GM23338 (cell line): ENCODE measurements around the gene TMEM134. TPM values are rescaled to one million over a fixed set of nuclear protein-coding genes. Genes with fewer than 3 reads are reported as not detected.

Source experiments
- ATAC-seq: fragments of 200-7000 bp; cut with Tn5 transposase; 3 replicates; pipeline ENCODE4 v1.9.1; 2020
- DNase-seq: peaks from one replicate; pipeline ENCODE4 v3.0.0-alpha.2; 2015; ENCODE audit warnings: low spot score
- H2AFZ ChIP-seq: fragments of 200-600 bp; sonication (generic); 2 replicates; pipeline ENCODE4 v1.8.0; 2016; ENCODE audit warnings: antibody characterized with exemption, mild to moderate bottlenecking, moderate library complexity
- H3F3A ChIP-seq: fragments of 200-600 bp; sonication (generic); replicated peaks from 2 replicates; pipeline ENCODE4 v1.8.0; 2017; ENCODE audit warnings: antibody characterized with exemption, mixed run types, low read depth
- H3K27ac ChIP-seq: fragments of 200-600 bp; sonication (generic); 2 replicates; pipeline ENCODE4 v1.6.1; 2016; ENCODE audit warnings: low read depth
- H3K27me3 ChIP-seq: fragments of 200-600 bp; sonication (generic); 2 replicates; pipeline ENCODE4 v1.8.0; 2016; ENCODE audit warnings: mild to moderate bottlenecking, mixed run types, moderate library complexity; ENCODE audit not compliant: insufficient read depth
- H3K36me3 ChIP-seq: fragments of 200-600 bp; sonication (generic); 2 replicates; pipeline ENCODE4 v1.8.0; 2016; ENCODE audit warnings: mild to moderate bottlenecking; ENCODE audit not compliant: insufficient read depth
- H3K4me1 ChIP-seq: fragments of 200-600 bp; sonication (generic); 2 replicates; pipeline ENCODE4 v1.8.0; 2016; ENCODE audit warnings: mild to moderate bottlenecking, moderate library complexity; ENCODE audit not compliant: insufficient read depth
- H3K4me2 ChIP-seq: fragments of 200-600 bp; sonication (generic); 2 replicates; pipeline ENCODE4 v1.7.1; 2017; ENCODE audit warnings: mixed run types
- H3K4me3 ChIP-seq: fragments of 200-600 bp; sonication (generic); 2 replicates; pipeline ENCODE4 v1.6.1; 2016; ENCODE audit warnings: mixed run types
- H3K79me2 ChIP-seq: fragments of 200-600 bp; sonication (generic); replicated peaks from 2 replicates; pipeline ENCODE4 v1.8.0; 2017; ENCODE audit warnings: mild to moderate bottlenecking; ENCODE audit not compliant: insufficient read depth
- H3K9me2 ChIP-seq: fragments of 200-600 bp; sonication (generic); 2 replicates; pipeline ENCODE4 v1.8.0; 2017; ENCODE audit not compliant: insufficient read depth
- H4K20me1 ChIP-seq: fragments of 200-600 bp; sonication (generic); replicated peaks from 2 replicates; pipeline ENCODE4 v1.8.0; 2017; ENCODE audit warnings: mild to moderate bottlenecking; ENCODE audit not compliant: insufficient read depth
- H3K27ac Mint-ChIP-seq: 2 replicates; pipeline ENCODE4 v1.8.0; 2020; ENCODE audit warnings: inconsistent platforms, mild to moderate bottlenecking, moderate library complexity, mixed read lengths
- H3K27me3 Mint-ChIP-seq: 3 replicates; pipeline ENCODE4 v1.8.0; 2022; ENCODE audit warnings: low read depth, mild to moderate bottlenecking, moderate library complexity, mixed read lengths, inconsistent platforms; ENCODE audit not compliant: insufficient read depth, poor library complexity
- H3K36me3 Mint-ChIP-seq: 3 replicates; pipeline ENCODE4 v1.8.0; 2021; ENCODE audit warnings: low read depth, mild to moderate bottlenecking, inconsistent platforms, moderate library complexity, mixed read lengths
- H3K4me1 Mint-ChIP-seq: 3 replicates; pipeline ENCODE4 v1.8.0; 2020; ENCODE audit warnings: mild to moderate bottlenecking, inconsistent platforms, mixed read lengths
- H3K4me3 Mint-ChIP-seq: 3 replicates; pipeline ENCODE4 v1.8.0; 2021; ENCODE audit warnings: moderate library complexity, mild to moderate bottlenecking, inconsistent platforms, mixed read lengths
- H3K9me3 Mint-ChIP-seq: 3 replicates; pipeline ENCODE4 v1.8.0; 2020; ENCODE audit warnings: moderate library complexity, mild to moderate bottlenecking, inconsistent platforms, mixed read lengths
- CREB1 ChIP-seq: fragments of 250-450 bp; sonication (Bioruptor Pico); IDR thresholded peaks from 2 replicates; pipeline ENCODE4 v1.5.0; 2020; ENCODE audit warnings: low read depth, mild to moderate bottlenecking, moderate library complexity
- CTCF ChIP-seq, 2 experiments: fragments of 200-600 bp in 1 of 2; sonication (generic) in 1 of 2; conservative IDR thresholded peaks; 2 replicates each; pipeline versions ENCODE4 v1.5.1 to v1.6.1; 2016 to 2017; ENCODE audit warnings: antibody characterized with exemption in 2 of 2, low read depth in 2 of 2, mild to moderate bottlenecking in 2 of 2, moderate library complexity in 1 of 2
- EZH2 ChIP-seq: fragments of 200-600 bp; sonication (generic); IDR thresholded peaks from one replicate; pipeline ENCODE4 v1.8.0; 2017; ENCODE audit warnings: antibody characterized with exemption, mild to moderate bottlenecking, low read depth; ENCODE audit not compliant: unreplicated experiment
- EZH2phosphoT487 ChIP-seq: fragments of 200-600 bp; sonication (generic); IDR thresholded peaks from one replicate; pipeline ENCODE4 v1.8.1; 2018; ENCODE audit warnings: antibody characterized with exemption; ENCODE audit not compliant: unreplicated experiment
- JUNB ChIP-seq: IDR thresholded peaks from one replicate; pipeline ENCODE4 v1.6.1; 2016; ENCODE audit warnings: antibody characterized with exemption; ENCODE audit not compliant: unreplicated experiment
- NANOG ChIP-seq: IDR thresholded peaks from 2 replicates; pipeline ENCODE4 v1.6.1; 2016; ENCODE audit warnings: antibody characterized with exemption, borderline replicate concordance
- POLR2AphosphoS5 ChIP-seq: IDR thresholded peaks from 2 replicates; pipeline ENCODE4 v1.6.1; 2016; ENCODE audit warnings: antibody characterized with exemption, low read depth
- STAT1 ChIP-seq: IDR thresholded peaks from one replicate; pipeline ENCODE4 v1.6.1; 2016; ENCODE audit warnings: antibody characterized with exemption; ENCODE audit not compliant: unreplicated experiment
- ZNF114 ChIP-seq: fragments of 250-450 bp; sonication (Bioruptor Pico); IDR thresholded peaks from 2 replicates; pipeline ENCODE4 v1.5.0; 2020; ENCODE audit warnings: mild to moderate bottlenecking, moderate library complexity
- ZNF331 ChIP-seq: fragments of 250-450 bp; sonication (Bioruptor Pico); IDR thresholded peaks from 2 replicates; pipeline ENCODE4 v1.5.0; 2020; ENCODE audit warnings: low read depth, mild to moderate bottlenecking, moderate library complexity
- ZNF462 ChIP-seq: fragments of 250-450 bp; sonication (Bioruptor Pico); IDR thresholded peaks from 2 replicates; pipeline ENCODE4 v1.5.0; 2020; ENCODE audit warnings: mild to moderate bottlenecking, moderate library complexity
- polyA plus RNA-seq: library from polyadenylated mRNA; unstranded; fragments of >200 nt; fragmentation: Nextera tagmentation; extraction: Ambion mirVana; gene quantifications from 2 replicates; pipeline ENCODE4 v1.2.1, GENCODE V29; 2016
- total RNA-seq: library from RNA; depleted of rRNA; stranded (reverse); fragments of >200 nt; shearing (Covaris generic); gene quantifications from 2 replicates; pipeline ENCODE4 v1.2.3, GENCODE V29; 2014
- TF ChIP-seq, protein P1 (sequence below): IDR thresholded peaks from 2 replicates; pipeline ENCODE4 v1.6.1; 2016; ENCODE audit warnings: antibody characterized with exemption
- TF ChIP-seq, protein P2 (sequence below): IDR thresholded peaks from one replicate; pipeline ENCODE4 v1.6.1; 2018; ENCODE audit warnings: antibody characterized with exemption; ENCODE audit not compliant: unreplicated experiment

Gene TMEM134
- total and polyA plus RNA-seq, 2 experiments from 2014 or later: 61.4 to 69.2 TPM

GRCh38 chr11:67463186-67463585 is 5.9 kb downstream of the TMEM134 start:
- DNase-seq (no peak), ATAC-seq (no peak)
- H3K4me3 Mint-ChIP-seq: no peak overlapping the region
- Histone ChIP-seq H3K27me3 (no peaks in the 10 kb centered on the region), H3K79me2 (peaks cover 9% of the 10 kb centered on the region; the same call in 1 of the 2 replicates), H3K4me1 (peaks cover 11% of the 10 kb centered on the region; the same call in 1 of the 2 replicates), H3K27ac (no peak overlapping the region), H3K9me2 (no peaks in the 10 kb centered on the region), H3K4me3 (no peak overlapping the region), H2AFZ (no peak overlapping the region), H3K36me3 (no peaks in the 10 kb centered on the region), H4K20me1 (no peaks in the 10 kb centered on the region), H3F3A (no peaks in the 10 kb centered on the region), H3K4me2 (no peak overlapping the region)
- no peaks in the 10 kb centered on the region; the same call in 2 of the 3 replicates for H3K36me3 Mint-ChIP-seq
- TF ChIP-seq JUNB (no peak), EZH2phosphoT487 (no peak), ZNF331 (CRISPR knock-in tag) (no peak), STAT1 (no peak), EZH2 (no peak), ZNF462 (CRISPR knock-in tag) (no peak), NANOG (no peak), POLR2AphosphoS5 (no peak), CTCF (conservative IDR thresholded peaks at IDR 0.05; ENCODE audit: low read depth in 2 of 2) (no peak), CREB1 (CRISPR knock-in tag) (no peak), ZNF114 (CRISPR knock-in tag) (no peak)
- TF ChIP-seq, protein P1, sequence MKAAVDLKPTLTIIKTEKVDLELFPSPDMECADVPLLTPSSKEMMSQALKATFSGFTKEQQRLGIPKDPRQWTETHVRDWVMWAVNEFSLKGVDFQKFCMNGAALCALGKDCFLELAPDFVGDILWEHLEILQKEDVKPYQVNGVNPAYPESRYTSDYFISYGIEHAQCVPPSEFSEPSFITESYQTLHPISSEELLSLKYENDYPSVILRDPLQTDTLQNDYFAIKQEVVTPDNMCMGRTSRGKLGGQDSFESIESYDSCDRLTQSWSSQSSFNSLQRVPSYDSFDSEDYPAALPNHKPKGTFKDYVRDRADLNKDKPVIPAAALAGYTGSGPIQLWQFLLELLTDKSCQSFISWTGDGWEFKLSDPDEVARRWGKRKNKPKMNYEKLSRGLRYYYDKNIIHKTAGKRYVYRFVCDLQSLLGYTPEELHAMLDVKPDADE: no peak
- TF ChIP-seq, protein P2, sequence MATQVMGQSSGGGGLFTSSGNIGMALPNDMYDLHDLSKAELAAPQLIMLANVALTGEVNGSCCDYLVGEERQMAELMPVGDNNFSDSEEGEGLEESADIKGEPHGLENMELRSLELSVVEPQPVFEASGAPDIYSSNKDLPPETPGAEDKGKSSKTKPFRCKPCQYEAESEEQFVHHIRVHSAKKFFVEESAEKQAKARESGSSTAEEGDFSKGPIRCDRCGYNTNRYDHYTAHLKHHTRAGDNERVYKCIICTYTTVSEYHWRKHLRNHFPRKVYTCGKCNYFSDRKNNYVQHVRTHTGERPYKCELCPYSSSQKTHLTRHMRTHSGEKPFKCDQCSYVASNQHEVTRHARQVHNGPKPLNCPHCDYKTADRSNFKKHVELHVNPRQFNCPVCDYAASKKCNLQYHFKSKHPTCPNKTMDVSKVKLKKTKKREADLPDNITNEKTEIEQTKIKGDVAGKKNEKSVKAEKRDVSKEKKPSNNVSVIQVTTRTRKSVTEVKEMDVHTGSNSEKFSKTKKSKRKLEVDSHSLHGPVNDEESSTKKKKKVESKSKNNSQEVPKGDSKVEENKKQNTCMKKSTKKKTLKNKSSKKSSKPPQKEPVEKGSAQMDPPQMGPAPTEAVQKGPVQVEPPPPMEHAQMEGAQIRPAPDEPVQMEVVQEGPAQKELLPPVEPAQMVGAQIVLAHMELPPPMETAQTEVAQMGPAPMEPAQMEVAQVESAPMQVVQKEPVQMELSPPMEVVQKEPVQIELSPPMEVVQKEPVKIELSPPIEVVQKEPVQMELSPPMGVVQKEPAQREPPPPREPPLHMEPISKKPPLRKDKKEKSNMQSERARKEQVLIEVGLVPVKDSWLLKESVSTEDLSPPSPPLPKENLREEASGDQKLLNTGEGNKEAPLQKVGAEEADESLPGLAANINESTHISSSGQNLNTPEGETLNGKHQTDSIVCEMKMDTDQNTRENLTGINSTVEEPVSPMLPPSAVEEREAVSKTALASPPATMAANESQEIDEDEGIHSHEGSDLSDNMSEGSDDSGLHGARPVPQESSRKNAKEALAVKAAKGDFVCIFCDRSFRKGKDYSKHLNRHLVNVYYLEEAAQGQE: no peak
- peaks cover 15% of the 10 kb centered on the region; the same call in 2 of the 3 replicates for H3K4me1 Mint-ChIP-seq
- no peaks in the 10 kb centered on the region for H3K9me3 Mint-ChIP-seq
- peaks cover 12% of the 10 kb centered on the region for H3K27me3 Mint-ChIP-seq
- no peak overlapping the region for H3K27ac Mint-ChIP-seq
